Retinal pigment epithelial cell (primary cell): ENCODE measurements around the gene ELAVL3.

Experiments
- DNase-seq: peaks from one replicate; pipeline ENCODE4 v3.0.0-alpha.2; 2010; ENCODE audit warnings: low read depth
- H3K4me3 ChIP-seq: 2 replicates; pipeline ENCODE4 v1.5.1; 2011; ENCODE audit warnings: mild to moderate bottlenecking, low read length, control low read depth, moderate library complexity
- CTCF ChIP-seq: conservative IDR thresholded peaks from 2 replicates; pipeline ENCODE4 v1.5.1; 2011; ENCODE audit warnings: low read depth, low read length, control low read depth, inconsistent platforms

Gene ELAVL3

GRCh38 chr19:11421371-11422098, 59.3 kb downstream of the ELAVL3 start:
- TF ChIP-seq CTCF = no peak
- H3K4me3 ChIP-seq = no peak overlapping the region
- no peak for DNase-seq

- peak overlapping the region; percentile 19 for H3K4me3 ChIP-seq
- DNase-seq = no peak
- no peak for TF ChIP-seq CTCF
These were observed 60.1 kb downstream of the ELAVL3 start for GRCh38 chr19:11420429-11421370.

GRCh38 chr19:11418549-11419506, 62.0 kb downstream of the ELAVL3 start, which contains the start of gene RGL3:
Gene RGL3 (minus strand): TSS chr19:11419314. CDS start chr19:11419278, 36 bp downstream.
- peak within 1 kb of the TSS; percentile 12 for H3K4me3 ChIP-seq
- DNase-seq = no peak
- no peak for TF ChIP-seq CTCF

- no peak for TF ChIP-seq CTCF
- no peak overlapping the region for H3K4me3 ChIP-seq
- DNase-seq = no peak
These were observed 62.7 kb downstream of the ELAVL3 start for GRCh38 chr19:11418094-11418548.

GRCh38 chr19:11416346-11417052, 64.3 kb downstream of the ELAVL3 start:
- H3K4me3 ChIP-seq = no peak overlapping the region
- TF ChIP-seq CTCF = no peak
- DNase-seq = no peak

- no peak for TF ChIP-seq CTCF
- H3K4me3 ChIP-seq = no peak overlapping the region
- no peak for DNase-seq
These were observed 66.3 kb downstream of the ELAVL3 start for GRCh38 chr19:11414544-11414943.
